Progenitor cell of endocrine pancreas (in vitro differentiated cells): Measurements from ENCODE around the gene KDM6A. TPM values are rescaled to one million over a fixed set of nuclear protein-coding genes. Genes with fewer than 3 reads are reported as not detected.

Experiments used
- DNase-seq: peaks from one replicate; pipeline ENCODE4 v3.0.0; 2021; ENCODE audit warnings: low spot score; ENCODE audit not compliant: unreplicated experiment
- H3K27ac Mint-ChIP-seq: 2 replicates; pipeline ENCODE4 v1.8.0; 2021; ENCODE audit warnings: mild to moderate bottlenecking, moderate library complexity, mixed read lengths
- H3K27me3 Mint-ChIP-seq: 2 replicates; pipeline ENCODE4 v1.8.0; 2021; ENCODE audit warnings: mixed read lengths
- H3K36me3 Mint-ChIP-seq: 2 replicates; pipeline ENCODE4 v1.8.0; 2022; ENCODE audit warnings: mixed read lengths; ENCODE audit not compliant: insufficient read depth
- H3K4me1 Mint-ChIP-seq: 2 replicates; pipeline ENCODE4 v1.8.0; 2021; ENCODE audit warnings: low read depth, mixed read lengths
- H3K4me3 Mint-ChIP-seq: 2 replicates; pipeline ENCODE4 v1.8.0; 2021; ENCODE audit warnings: low read depth, mild to moderate bottlenecking, moderate library complexity, mixed read lengths
- H3K9me3 Mint-ChIP-seq: 2 replicates; pipeline ENCODE4 v1.8.0; 2021; ENCODE audit warnings: low read depth, mixed read lengths
- CTCF ChIP-seq: fragments of 200-600 bp; sonication (generic); IDR thresholded peaks from one replicate; pipeline ENCODE4 v1.5.0; 2021; ENCODE audit warnings: antibody characterized with exemption, mild to moderate bottlenecking; ENCODE audit not compliant: unreplicated experiment
- total RNA-seq: library from RNA; stranded (reverse); gene quantifications from 2 replicates; pipeline ENCODE4 v1.2.1, GENCODE V29; 2021

Gene KDM6A
- total RNA-seq, 1 donor from 2014 or later = 112 TPM

- Mint-ChIP-seq H3K27me3 (no peaks in the 10 kb centered on the region), H3K4me1 (peaks cover 5% of the 10 kb centered on the region), H3K27ac (peak overlapping the region; percentile 31), H3K4me3 (no peak overlapping the region), H3K9me3 (peaks cover 22% of the 10 kb centered on the region), H3K36me3 (peaks cover 30% of the 10 kb centered on the region)
- DNase-seq = no peak
- no peak for TF ChIP-seq CTCF
Observed at GRCh38 chrX:45007598-45007997, 134.6 kb downstream of the KDM6A start.

GRCh38 chrX:45009371-45010000 is 136.5 kb downstream of the KDM6A start:
- peaks cover 26% of the 10 kb centered on the region for H3K36me3 Mint-ChIP-seq
- no peak for TF ChIP-seq CTCF
- peaks cover 19% of the 10 kb centered on the region for H3K9me3 Mint-ChIP-seq
- H3K4me3 Mint-ChIP-seq = no peak overlapping the region
- H3K4me1 Mint-ChIP-seq = peaks cover 7% of the 10 kb centered on the region
- no peaks in the 10 kb centered on the region for H3K27me3 Mint-ChIP-seq
- DNase-seq = no peak
- H3K27ac Mint-ChIP-seq = peak overlapping the region; percentile 64

- no peaks in the 10 kb centered on the region for H3K27me3 Mint-ChIP-seq
- H3K4me3 Mint-ChIP-seq = no peak overlapping the region
- peaks cover 18% of the 10 kb centered on the region for H3K36me3 Mint-ChIP-seq
- H3K27ac Mint-ChIP-seq = no peak overlapping the region
- peaks cover 7% of the 10 kb centered on the region for H3K4me1 Mint-ChIP-seq
- no peak for DNase-seq
- H3K9me3 Mint-ChIP-seq = peaks cover 13% of the 10 kb centered on the region
- TF ChIP-seq CTCF = no peak
Observed at GRCh38 chrX:45011131-45011530, 138.1 kb downstream of the KDM6A start.

- peaks cover 13% of the 10 kb centered on the region for H3K36me3 Mint-ChIP-seq
- H3K4me1 Mint-ChIP-seq = peaks cover 7% of the 10 kb centered on the region
- H3K9me3 Mint-ChIP-seq = peaks cover 9% of the 10 kb centered on the region
- H3K27ac Mint-ChIP-seq = no peak overlapping the region
- H3K27me3 Mint-ChIP-seq = no peaks in the 10 kb centered on the region
- no peak for DNase-seq
- H3K4me3 Mint-ChIP-seq = no peak overlapping the region
- no peak for TF ChIP-seq CTCF
Observed at GRCh38 chrX:45011597-45011996, 138.6 kb downstream of the KDM6A start.

GRCh38 chrX:45017946-45018345 is 145.0 kb downstream of the KDM6A start:
- no peak for DNase-seq
- Mint-ChIP-seq H3K4me1 (peaks cover 27% of the 10 kb centered on the region), H3K27me3 (no peaks in the 10 kb centered on the region), H3K27ac (peak overlapping the region; percentile 68), H3K9me3 (peaks cover 19% of the 10 kb centered on the region), H3K36me3 (no peaks in the 10 kb centered on the region), H3K4me3 (no peak overlapping the region)
- no peak for TF ChIP-seq CTCF
